IgD-negative memory B cell (primary cell): ENCODE data around the gene ZNHIT1. TPM values are rescaled to one million over a fixed set of nuclear protein-coding genes. Genes with fewer than 3 reads are reported as not detected.
"Not testable (repeated sequence)": the region's sequence is repeated elsewhere in the genome, so short reads cannot be mapped to it uniquely, and the experiment has no call there.

ENCODE experiments used
- H3K27ac Mint-ChIP-seq, 3 donors: one replicate each; pipeline ENCODE4 v1.8.0; 2020 to 2022; ENCODE audit warnings: mild to moderate bottlenecking in 3 of 3, mixed read lengths in 3 of 3, moderate library complexity in 1 of 3
- H3K27me3 Mint-ChIP-seq: one replicate; pipeline ENCODE4 v1.8.0; 2021; ENCODE audit warnings: mixed read lengths
- H3K36me3 Mint-ChIP-seq: one replicate; pipeline ENCODE4 v1.8.0; 2020; ENCODE audit warnings: mild to moderate bottlenecking, mixed read lengths
- H3K4me1 Mint-ChIP-seq, 3 donors: one replicate each; pipeline ENCODE4 v1.8.0; 2020 to 2022; ENCODE audit warnings: mixed read lengths in 3 of 3, mild to moderate bottlenecking in 1 of 3
- H3K4me3 Mint-ChIP-seq, 4 donors: one replicate each; pipeline ENCODE4 v1.8.0; 2020 to 2022; ENCODE audit warnings: mild to moderate bottlenecking in 4 of 4, mixed read lengths in 4 of 4, moderate library complexity in 3 of 4
- H3K9me3 Mint-ChIP-seq, 3 donors: one replicate each; pipeline ENCODE4 v1.8.0; 2020 to 2021; ENCODE audit warnings: mixed read lengths in 3 of 3, mild to moderate bottlenecking in 1 of 3
- polyA plus RNA-seq: library from polyadenylated mRNA; unstranded; fragments of 300-500 nt; fragmentation: Illumina TruSeq; gene quantifications from one replicate; pipeline ENCODE4 v1.2.3, GENCODE V29; 2021

ZNHIT1 gene
- polyA plus RNA-seq, 1 donor from 2014 or later: 54.4 TPM

DNA sequence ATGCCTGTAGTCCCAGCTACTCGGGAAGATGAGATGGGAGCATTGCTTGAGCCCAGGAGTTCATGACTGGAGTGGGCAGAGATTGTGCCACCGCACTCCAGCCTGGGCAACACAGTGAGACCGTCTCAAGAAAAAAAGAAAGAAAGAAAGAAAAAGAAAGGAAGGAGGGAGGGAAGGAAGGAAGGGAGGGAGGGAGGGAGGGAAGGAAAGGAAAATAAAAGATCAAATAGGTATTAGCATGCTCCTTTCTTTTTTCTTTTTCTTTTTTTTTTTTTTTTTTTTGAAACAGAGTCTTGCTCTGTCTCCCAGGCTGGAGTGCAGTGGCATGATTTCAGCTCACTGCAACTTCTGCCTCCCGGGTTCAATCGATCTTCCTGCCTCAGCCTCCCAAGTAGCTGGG lies 35.2 kb downstream of the ZNHIT1 start:
- not testable (repeated sequence) for H3K27me3 Mint-ChIP-seq, H3K36me3 Mint-ChIP-seq, H3K27ac Mint-ChIP-seq, H3K9me3 Mint-ChIP-seq
- H3K4me1 Mint-ChIP-seq: peaks cover 13 to 23% (median 18%) of the 10 kb centered on the region in 3 donors
- peak overlapping the region in 3 of 4 donors; percentile 13 to 98 (median 97) for H3K4me3 Mint-ChIP-seq

DNA sequence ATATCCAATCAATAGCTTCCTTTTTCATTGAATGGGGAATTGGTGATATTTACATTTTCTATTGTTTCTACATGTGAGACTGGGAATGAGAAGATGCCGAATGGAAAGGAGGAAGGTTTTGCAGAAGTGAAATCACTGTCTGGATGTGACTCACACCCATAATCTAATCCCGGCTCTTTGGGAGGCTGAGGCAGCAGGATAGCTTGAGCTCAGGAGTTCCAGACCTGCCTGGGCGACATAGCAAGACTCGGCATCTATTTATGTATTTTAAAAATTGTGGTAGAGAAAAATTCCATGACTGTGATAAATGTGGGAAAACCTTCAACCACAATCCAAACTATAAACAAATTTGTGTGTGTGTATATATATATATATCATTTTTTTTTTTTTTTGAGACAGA lies 37.8 kb downstream of the ZNHIT1 start:
- no peaks in the 10 kb centered on the region for H3K9me3 Mint-ChIP-seq
- peaks cover 6 to 12% (median 10%) of the 10 kb centered on the region in 3 donors for H3K4me1 Mint-ChIP-seq
- H3K4me3 Mint-ChIP-seq: no peak overlapping the region
- H3K27me3 Mint-ChIP-seq: peaks cover 9% of the 10 kb centered on the region
- no peaks in the 10 kb centered on the region for H3K36me3 Mint-ChIP-seq
- H3K27ac Mint-ChIP-seq: no peak overlapping the region

DNA sequence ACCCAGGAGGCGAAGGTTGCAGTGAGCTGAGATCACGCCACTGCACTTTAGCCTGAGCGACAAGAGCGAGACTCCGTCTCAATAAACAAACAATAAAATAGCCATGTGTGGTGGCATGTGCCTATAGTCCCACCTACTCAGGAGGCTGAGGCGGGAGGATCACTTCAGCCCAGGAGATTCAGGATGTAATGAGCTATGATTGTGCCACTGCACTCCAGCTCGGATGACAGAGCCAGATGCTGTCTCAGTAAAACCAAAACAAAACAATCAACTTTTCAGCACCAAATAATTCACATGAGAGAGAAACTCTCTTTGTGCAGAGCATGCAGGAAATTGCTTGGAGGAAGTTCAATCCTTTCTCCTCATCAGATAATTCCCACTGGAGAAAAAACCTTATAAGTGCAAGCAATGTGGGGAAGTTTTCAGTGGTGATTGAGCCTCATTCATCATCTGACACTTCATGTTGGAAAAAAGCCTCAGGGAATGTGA lies 40.3 kb downstream of the ZNHIT1 start:
- no peaks in the 10 kb centered on the region for H3K36me3 Mint-ChIP-seq
- no peaks in the 10 kb centered on the region for H3K4me1 Mint-ChIP-seq
- H3K9me3 Mint-ChIP-seq: no peaks in the 10 kb centered on the region
- no peak overlapping the region for H3K4me3 Mint-ChIP-seq
- no peak overlapping the region for H3K27ac Mint-ChIP-seq
- H3K27me3 Mint-ChIP-seq: peaks cover 10% of the 10 kb centered on the region

DNA sequence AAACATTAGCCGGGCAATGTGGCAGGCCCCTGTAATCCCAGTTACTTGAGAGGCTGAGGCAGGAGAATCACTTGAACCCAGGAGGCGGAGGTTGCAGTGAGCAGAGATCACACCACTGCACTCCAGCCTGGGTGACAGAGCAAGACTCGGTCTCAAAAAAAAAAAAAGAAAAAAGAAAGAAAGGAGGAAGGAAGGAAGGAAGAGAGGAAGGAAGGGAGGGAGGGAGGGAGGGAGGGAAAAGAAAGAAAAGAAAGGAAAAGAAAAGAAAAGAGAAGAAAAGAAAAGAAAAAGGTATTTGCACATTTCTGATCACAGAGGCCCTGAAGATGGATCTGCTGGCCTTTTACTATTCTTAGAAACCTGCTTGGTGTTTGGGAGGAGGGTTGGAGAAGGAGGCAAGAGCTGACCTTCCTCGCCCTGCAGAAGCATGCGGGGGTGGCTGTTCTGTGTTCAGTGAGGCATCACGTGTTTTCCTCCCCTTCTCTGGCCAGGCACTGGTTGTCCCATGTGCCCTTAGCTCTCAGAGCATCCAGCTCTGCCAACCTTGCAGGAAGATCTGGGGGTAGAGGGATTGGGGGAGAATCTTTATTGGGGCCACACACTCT lies 46.2 kb downstream of the ZNHIT1 start:
- H3K27ac Mint-ChIP-seq, H3K27me3 Mint-ChIP-seq, H3K4me1 Mint-ChIP-seq, H3K9me3 Mint-ChIP-seq, H3K36me3 Mint-ChIP-seq, H3K4me3 Mint-ChIP-seq: not testable (repeated sequence)

DNA sequence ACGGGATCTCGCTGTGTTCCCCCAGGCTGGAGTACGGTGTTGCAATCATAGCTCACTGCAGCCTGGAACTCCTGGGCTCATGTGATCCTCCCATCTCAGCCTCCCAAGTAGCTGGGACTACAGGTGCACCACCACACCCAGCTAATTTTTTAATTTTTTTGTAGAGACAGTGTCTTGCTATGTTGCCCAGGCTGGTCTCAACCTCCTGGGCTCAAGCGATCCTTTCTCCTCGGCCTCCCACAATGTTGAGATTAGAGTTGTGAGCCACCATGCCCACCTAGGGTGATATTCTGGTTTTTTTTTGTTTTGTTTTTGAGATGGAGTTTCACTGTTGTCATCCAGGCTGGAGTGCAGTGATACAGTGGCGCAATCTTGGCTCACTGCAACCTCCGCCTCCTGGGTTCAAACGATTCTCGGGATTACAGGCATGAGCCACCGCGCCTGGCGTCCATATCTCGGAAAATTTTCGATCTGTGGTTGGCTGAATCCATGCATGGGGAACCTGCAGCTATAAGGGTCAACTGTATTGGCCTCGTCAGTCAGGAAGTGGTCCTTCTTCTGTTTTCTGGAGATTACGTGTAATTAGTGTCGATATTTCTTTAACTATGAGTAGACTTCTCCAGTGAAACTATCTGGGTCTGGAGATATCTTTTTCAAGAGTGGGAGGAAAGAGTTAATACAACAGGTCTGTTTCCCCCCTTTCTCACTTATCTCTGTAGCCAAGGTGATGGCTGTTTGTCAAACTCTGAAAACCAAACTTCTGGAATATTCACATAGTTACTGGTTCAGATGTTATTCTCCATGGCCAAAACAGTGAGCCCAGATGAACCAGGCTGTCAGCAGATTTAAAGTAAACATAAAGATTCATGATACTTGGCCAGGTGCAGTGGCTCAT lies 47.9 kb downstream of the ZNHIT1 start:
- Mint-ChIP-seq H3K27ac (peak overlapping the region in 1 of 3 donors; percentile 3), H3K36me3 (no peaks in the 10 kb centered on the region), H3K4me1 (peaks cover 0 to 6% (median 0%) of the 10 kb centered on the region in 3 donors), H3K27me3 (peaks cover 8% of the 10 kb centered on the region), H3K9me3 (peaks cover 0 to 2% (median 0%) of the 10 kb centered on the region in 3 donors), H3K4me3 (no peak overlapping the region)

DNA sequence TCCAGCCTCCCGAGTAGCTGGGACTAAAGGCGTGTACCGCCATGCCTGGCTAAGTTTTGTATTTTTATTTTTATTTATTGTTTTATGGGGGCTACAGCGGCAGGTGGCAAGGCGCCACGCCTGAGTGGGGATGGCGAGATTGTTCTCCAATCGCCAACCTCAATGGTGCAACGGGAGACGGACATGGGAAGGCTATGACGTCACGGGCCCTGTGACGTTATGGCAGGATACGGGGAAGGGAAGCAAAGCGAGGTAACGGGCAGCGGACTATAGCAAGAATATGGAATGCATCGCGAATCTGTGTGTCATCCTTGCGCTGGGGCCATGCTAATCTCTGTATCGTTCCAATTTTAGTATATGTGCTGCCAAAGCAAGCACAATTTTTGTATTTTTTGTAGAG lies 51.7 kb downstream of the ZNHIT1 start:
- no peaks in the 10 kb centered on the region for H3K36me3 Mint-ChIP-seq
- peaks cover 7% of the 10 kb centered on the region for H3K27me3 Mint-ChIP-seq
- peaks cover 0 to 4% (median 0%) of the 10 kb centered on the region in 3 donors for H3K4me1 Mint-ChIP-seq
- H3K27ac Mint-ChIP-seq: no peak overlapping the region
- H3K4me3 Mint-ChIP-seq: no peak overlapping the region
- H3K9me3 Mint-ChIP-seq: peaks cover 0 to 2% (median 0%) of the 10 kb centered on the region in 3 donors

DNA sequence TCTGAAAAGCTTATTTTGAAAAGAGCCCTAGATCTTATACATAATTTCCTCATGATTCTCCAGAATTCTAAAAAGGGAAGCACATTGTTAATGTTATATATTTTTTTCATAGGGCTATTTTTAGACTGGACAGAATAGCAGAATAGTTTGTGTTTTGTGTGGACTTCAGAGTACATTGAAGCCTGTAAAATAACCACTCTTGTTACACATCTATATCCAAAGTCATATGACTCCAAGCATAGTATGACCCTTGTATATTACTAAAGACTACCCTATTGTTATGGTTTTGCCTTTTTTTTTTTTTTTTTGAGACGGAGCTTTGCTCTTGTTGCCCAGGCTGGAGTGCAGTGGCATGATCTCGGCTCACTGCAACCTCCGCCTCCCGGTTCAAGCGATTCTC lies 53.1 kb downstream of the ZNHIT1 start:
- Mint-ChIP-seq H3K27ac (no peak overlapping the region), H3K36me3 (no peaks in the 10 kb centered on the region), H3K4me3 (no peak overlapping the region), H3K27me3 (peaks cover 8% of the 10 kb centered on the region), H3K9me3 (peaks cover 0 to 2% (median 0%) of the 10 kb centered on the region in 3 donors), H3K4me1 (no peaks in the 10 kb centered on the region)

DNA sequence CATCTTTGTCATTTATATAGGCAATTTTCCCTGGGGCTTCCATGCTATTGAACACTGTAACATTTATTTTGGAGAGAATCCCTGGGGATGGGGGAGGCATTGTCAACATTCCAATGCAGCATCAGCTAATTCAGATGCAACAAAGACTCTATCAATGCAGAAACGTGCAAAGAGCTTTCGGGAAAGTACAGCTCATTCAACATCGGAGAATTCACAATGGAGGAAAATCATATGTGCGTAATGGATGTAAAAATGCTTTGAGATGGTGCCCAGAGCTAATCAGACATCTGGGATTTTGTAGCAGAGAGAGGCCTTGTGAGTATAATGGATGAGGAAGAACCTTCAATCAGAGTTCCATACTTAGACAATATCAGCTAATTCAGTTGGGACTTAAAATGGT lies 55.2 kb downstream of the ZNHIT1 start:
- H3K27me3 Mint-ChIP-seq: peaks cover 19% of the 10 kb centered on the region
- no peaks in the 10 kb centered on the region for H3K4me1 Mint-ChIP-seq
- no peak overlapping the region for H3K4me3 Mint-ChIP-seq
- H3K27ac Mint-ChIP-seq: no peak overlapping the region
- H3K36me3 Mint-ChIP-seq: no peaks in the 10 kb centered on the region
- peaks cover 0 to 2% (median 0%) of the 10 kb centered on the region in 3 donors for H3K9me3 Mint-ChIP-seq

Other genes starting within 250 kb of the ZNHIT1 start
- gene MUC12, start 248.6 kb upstream of the ZNHIT1 start, polyA plus RNA-seq: not detected
- gene MUC17, start 198.1 kb upstream of the ZNHIT1 start, polyA plus RNA-seq: not detected
- gene TRIM56, start 132.7 kb upstream of the ZNHIT1 start, polyA plus RNA-seq: 15.0 TPM
- gene SERPINE1, start 91.1 kb upstream of the ZNHIT1 start, polyA plus RNA-seq: not detected
- 8.3 TPM for gene AP1S1, start 63.7 kb upstream of the ZNHIT1 start, polyA plus RNA-seq
- gene VGF, start 52.6 kb upstream of the ZNHIT1 start, polyA plus RNA-seq: not detected
- gene NAT16, start 37.9 kb upstream of the ZNHIT1 start, polyA plus RNA-seq: not detected
- gene MOGAT3, start 17.1 kb upstream of the ZNHIT1 start, polyA plus RNA-seq: not detected
- 16.8 TPM for gene PLOD3, start 584 bp upstream of the ZNHIT1 start, polyA plus RNA-seq
- 2.2 TPM for gene CLDN15, start 19.6 kb downstream of the ZNHIT1 start, polyA plus RNA-seq
- 172 TPM for gene FIS1, start 26.9 kb downstream of the ZNHIT1 start, polyA plus RNA-seq
- 5.3 TPM for gene IFT22, start 103.6 kb downstream of the ZNHIT1 start, polyA plus RNA-seq
- not detected for gene COL26A1, start 144.7 kb downstream of the ZNHIT1 start, polyA plus RNA-seq